ENCODE data around the gene AFP.

GRCh38 chr4:73420615-73421014 lies 15.4 kb upstream of the AFP start:
- TF ChIP-seq SPI1 (IDR thresholded peaks at IDR 0.05; ENCODE audit: low read depth, low read length) (no peak), POLR2AphosphoS5 (IDR thresholded peaks at IDR 0.05; ENCODE audit: low read depth, low read length) (no peak), POLR2A (IDR thresholded peaks at IDR 0.05; ENCODE audit: low read depth, low read length) (no peak), TAF1 (IDR thresholded peaks at IDR 0.05; ENCODE audit: low read depth, low read length) (no peak), POU2F2 (IDR thresholded peaks at IDR 0.05; ENCODE audit: low read depth, low read length) (no peak)

Measured in GM12891 (cell line).